Astrocyte (in vitro differentiated cells and primary cell): Measurements from ENCODE around the gene FMOD. TPM values are rescaled to one million over a fixed set of nuclear protein-coding genes. Genes with fewer than 3 reads are reported as not detected.

ENCODE experiments used
- DNase-seq: peaks from one replicate; pipeline ENCODE4 v3.0.0-alpha.2; 2010; ENCODE audit warnings: low read depth
- FAIRE-seq: peaks from 2 replicates; lab custom pipeline; 2011; peaks lifted over from hg19 to GRCh38; lab: Jason Lieb, UNC
- H2AFZ ChIP-seq: 2 replicates; pipeline ENCODE4 v1.6.0; 2012; ENCODE audit warnings: low read depth, low read length, inconsistent platforms
- H3K27ac ChIP-seq: 2 replicates; pipeline ENCODE4 v1.5.1; 2011; ENCODE audit warnings: low read depth, low read length, inconsistent platforms
- H3K27me3 ChIP-seq: 2 replicates; pipeline ENCODE4 v1.6.0; 2011; ENCODE audit warnings: low read length, inconsistent platforms; ENCODE audit not compliant: insufficient read depth
- H3K36me3 ChIP-seq: 2 replicates; pipeline ENCODE4 v1.5.1; 2011; ENCODE audit warnings: low read length, inconsistent platforms; ENCODE audit not compliant: insufficient read depth
- H3K4me1 ChIP-seq: 2 replicates; pipeline ENCODE4 v1.5.1; 2011; ENCODE audit warnings: low read length, inconsistent platforms; ENCODE audit not compliant: insufficient read depth
- H3K4me2 ChIP-seq: 2 replicates; pipeline ENCODE4 v1.6.0; 2012; ENCODE audit warnings: low read length, inconsistent platforms
- H3K4me3 ChIP-seq: 2 replicates; pipeline ENCODE4 v1.5.1; 2011; ENCODE audit warnings: low read depth, mild to moderate bottlenecking, low read length, inconsistent platforms; ENCODE audit not compliant: insufficient read depth
- H3K79me2 ChIP-seq: 2 replicates; pipeline ENCODE4 v1.6.0; 2012; ENCODE audit warnings: mild to moderate bottlenecking, low read length, inconsistent platforms; ENCODE audit not compliant: insufficient read depth
- H3K9ac ChIP-seq: 2 replicates; pipeline ENCODE4 v1.6.0; 2012; ENCODE audit warnings: mild to moderate bottlenecking, low read length, inconsistent platforms
- H3K9me3 ChIP-seq: 2 replicates; pipeline ENCODE4 v1.5.1; 2012; ENCODE audit warnings: low read depth, mild to moderate bottlenecking, low read length, inconsistent platforms; ENCODE audit not compliant: insufficient read depth
- H4K20me1 ChIP-seq: 2 replicates; pipeline ENCODE4 v1.6.0; 2012; ENCODE audit warnings: low read length, inconsistent platforms; ENCODE audit not compliant: insufficient read depth
- H3K27ac Mint-ChIP-seq: one replicate; pipeline ENCODE4 v1.8.0; 2021; ENCODE audit warnings: mild to moderate bottlenecking, mixed read lengths; ENCODE audit not compliant: unreplicated experiment
- H3K27me3 Mint-ChIP-seq: one replicate; pipeline ENCODE4 v1.8.0; 2021; ENCODE audit warnings: low read depth, mixed read lengths; ENCODE audit not compliant: unreplicated experiment
- H3K36me3 Mint-ChIP-seq: one replicate; pipeline ENCODE4 v1.8.0; 2021; ENCODE audit warnings: low read depth, mixed read lengths; ENCODE audit not compliant: unreplicated experiment
- H3K4me1 Mint-ChIP-seq: one replicate; pipeline ENCODE4 v1.8.0; 2021; ENCODE audit warnings: low read depth, mixed read lengths; ENCODE audit not compliant: unreplicated experiment
- H3K4me3 Mint-ChIP-seq: one replicate; pipeline ENCODE4 v1.8.0; 2021; ENCODE audit warnings: mild to moderate bottlenecking, moderate library complexity, mixed read lengths; ENCODE audit not compliant: unreplicated experiment
- H3K9me3 Mint-ChIP-seq: one replicate; pipeline ENCODE4 v1.8.0; 2021; ENCODE audit warnings: mild to moderate bottlenecking, mixed read lengths; ENCODE audit not compliant: unreplicated experiment
- CTCF ChIP-seq: IDR thresholded peaks from 2 replicates; pipeline ENCODE4 v1.5.1; 2011; ENCODE audit warnings: low read depth, mild to moderate bottlenecking, inconsistent platforms, low read length, moderate library complexity; ENCODE audit not compliant: insufficient read depth
- EZH2 ChIP-seq: IDR thresholded peaks from 2 replicates; pipeline ENCODE4 v1.6.1; 2012; ENCODE audit warnings: mild to moderate bottlenecking, low read length, inconsistent platforms; ENCODE audit not compliant: insufficient read depth
- total RNA-seq: library from RNA; stranded (reverse); gene quantifications from 2 replicates; pipeline ENCODE4 v1.2.1, GENCODE V29; 2021

Gene FMOD
- total RNA-seq, 1 donor from 2014 or later: not detected

- peaks cover 37% of the 10 kb centered on the region for H3K79me2 ChIP-seq
- FAIRE-seq (no peak), DNase-seq (no peak)
- Mint-ChIP-seq H3K4me1 (peaks cover 34% of the 10 kb centered on the region), H3K27me3 (peaks cover 27% of the 10 kb centered on the region), H3K9me3 (no peaks in the 10 kb centered on the region), H3K4me3 (peak overlapping the region; percentile 84), H3K27ac (peak overlapping the region; percentile 93), H3K36me3 (peaks cover 9% of the 10 kb centered on the region)
- peak overlapping the region; percentile 93 for H2AFZ ChIP-seq
- peak overlapping the region; percentile 90 for H3K9ac ChIP-seq
- no peak for TF ChIP-seq CTCF
- TF ChIP-seq EZH2: no peak
- H3K36me3 ChIP-seq: peaks cover 6% of the 10 kb centered on the region
- peaks cover 9% of the 10 kb centered on the region for H3K27me3 ChIP-seq
- peaks cover 26% of the 10 kb centered on the region for H3K4me1 ChIP-seq
- H3K9me3 ChIP-seq: no peaks in the 10 kb centered on the region
- H4K20me1 ChIP-seq: peaks cover 34% of the 10 kb centered on the region
- H3K4me2 ChIP-seq: peak overlapping the region; percentile 93
- peak overlapping the region; percentile 76 for H3K27ac ChIP-seq
- H3K4me3 ChIP-seq: peak overlapping the region; percentile 65
Observed at GRCh38 chr1:203304391-203304918, 46.5 kb downstream of the FMOD start.

GRCh38 chr1:203302894-203303293, 48.0 kb downstream of the FMOD start:
- H3K4me2 ChIP-seq: no peak overlapping the region
- H3K9me3 ChIP-seq: no peaks in the 10 kb centered on the region
- Mint-ChIP-seq H3K4me1 (peaks cover 20% of the 10 kb centered on the region), H3K27me3 (peaks cover 36% of the 10 kb centered on the region), H3K36me3 (peaks cover 6% of the 10 kb centered on the region), H3K4me3 (no peak overlapping the region), H3K27ac (no peak overlapping the region), H3K9me3 (no peaks in the 10 kb centered on the region)
- peaks cover 17% of the 10 kb centered on the region for H3K4me1 ChIP-seq
- DNase-seq (no peak), FAIRE-seq (no peak)
- peaks cover 18% of the 10 kb centered on the region for H4K20me1 ChIP-seq
- no peak overlapping the region for H3K4me3 ChIP-seq
- H2AFZ ChIP-seq: no peak overlapping the region
- no peaks in the 10 kb centered on the region for H3K36me3 ChIP-seq
- peaks cover 24% of the 10 kb centered on the region for H3K79me2 ChIP-seq
- H3K27me3 ChIP-seq: peaks cover 11% of the 10 kb centered on the region
- no peak overlapping the region for H3K27ac ChIP-seq
- TF ChIP-seq CTCF: no peak
- no peak for TF ChIP-seq EZH2
- no peak overlapping the region for H3K9ac ChIP-seq

GRCh38 chr1:203302456-203302855, 48.5 kb downstream of the FMOD start:
- Histone ChIP-seq H3K4me2 (no peak overlapping the region), H3K27ac (no peak overlapping the region), H3K4me1 (peaks cover 16% of the 10 kb centered on the region), H3K27me3 (peaks cover 14% of the 10 kb centered on the region), H3K9me3 (no peaks in the 10 kb centered on the region), H3K4me3 (no peak overlapping the region), H3K79me2 (peaks cover 20% of the 10 kb centered on the region), H3K36me3 (no peaks in the 10 kb centered on the region), H3K9ac (no peak overlapping the region), H4K20me1 (peaks cover 14% of the 10 kb centered on the region), H2AFZ (no peak overlapping the region)
- peaks cover 2% of the 10 kb centered on the region for H3K36me3 Mint-ChIP-seq
- peaks cover 16% of the 10 kb centered on the region for H3K4me1 Mint-ChIP-seq
- DNase-seq (no peak), FAIRE-seq (no peak)
- TF ChIP-seq EZH2: no peak
- TF ChIP-seq CTCF: no peak
- no peaks in the 10 kb centered on the region for H3K9me3 Mint-ChIP-seq
- peaks cover 38% of the 10 kb centered on the region for H3K27me3 Mint-ChIP-seq
- H3K4me3 Mint-ChIP-seq: no peak overlapping the region
- no peak overlapping the region for H3K27ac Mint-ChIP-seq
